H1 (cell line): Measurements from ENCODE around the gene IGFALS. TPM values are rescaled to one million over a fixed set of nuclear protein-coding genes. Genes with fewer than 3 reads are reported as not detected.

Experiments
- EGR1 ChIP-seq: IDR thresholded peaks from 2 replicates; pipeline ENCODE4 v1.6.1; 2011; ENCODE audit warnings: low read depth, low read length, borderline replicate concordance
- EZH2 ChIP-seq: fragments of 200-600 bp; sonication (generic); IDR thresholded peaks from 2 replicates; pipeline ENCODE4 v1.7.1; 2012; ENCODE audit warnings: low read depth, mild to moderate bottlenecking, moderate library complexity, low read length, inconsistent platforms; ENCODE audit not compliant: severe bottlenecking
- JUND ChIP-seq: IDR thresholded peaks from 2 replicates; pipeline ENCODE4 v1.6.1; 2011; ENCODE audit warnings: mild to moderate bottlenecking, improper control_type of control experiment, low read length
- ZNF274 ChIP-seq: IDR thresholded peaks from 2 replicates; pipeline ENCODE4 v1.7.0; 2012; ENCODE audit warnings: low read length, borderline replicate concordance; ENCODE audit errors: extremely low read depth
- polyA plus RNA-seq, 7 experiments: library from polyadenylated mRNA; depleted of rRNA in 3 of 7; stranded (reverse) in 5 of 7; unstranded in 2 of 7; fragments of >200 nt in 5 of 7; fragments of 200-250 nt in 2 of 7; gene quantifications; 1 replicate in 5 of 7; 2 replicates in 1 of 7; 4 replicates in 1 of 7; pipeline versions ENCODE4 v1.2.1 to v1.2.3, GENCODE V29; 2011 to 2013; ENCODE audit warnings: missing spikeins in 2 of 7, mixed read lengths in 2 of 7
- total RNA-seq: library from RNA; stranded (reverse); fragmentation: NEBNext Ultra II Directional; extraction: Animal tissue kit (Norgen Biotek cat#: 25700); gene quantifications from 2 replicates; pipeline ENCODE4 v1.2.1, GENCODE V29; 2021
- TF ChIP-seq, protein P1 (sequence below): IDR thresholded peaks from 2 replicates; pipeline ENCODE4 v1.6.1; 2011; ENCODE audit warnings: low read length, improper control_type of control experiment

Gene IGFALS
- total and polyA plus RNA-seq, 2 of the 8 experiments (the other 6 are each of a cell fraction or from before 2014, with no cell fraction given) = not detected

DNA sequence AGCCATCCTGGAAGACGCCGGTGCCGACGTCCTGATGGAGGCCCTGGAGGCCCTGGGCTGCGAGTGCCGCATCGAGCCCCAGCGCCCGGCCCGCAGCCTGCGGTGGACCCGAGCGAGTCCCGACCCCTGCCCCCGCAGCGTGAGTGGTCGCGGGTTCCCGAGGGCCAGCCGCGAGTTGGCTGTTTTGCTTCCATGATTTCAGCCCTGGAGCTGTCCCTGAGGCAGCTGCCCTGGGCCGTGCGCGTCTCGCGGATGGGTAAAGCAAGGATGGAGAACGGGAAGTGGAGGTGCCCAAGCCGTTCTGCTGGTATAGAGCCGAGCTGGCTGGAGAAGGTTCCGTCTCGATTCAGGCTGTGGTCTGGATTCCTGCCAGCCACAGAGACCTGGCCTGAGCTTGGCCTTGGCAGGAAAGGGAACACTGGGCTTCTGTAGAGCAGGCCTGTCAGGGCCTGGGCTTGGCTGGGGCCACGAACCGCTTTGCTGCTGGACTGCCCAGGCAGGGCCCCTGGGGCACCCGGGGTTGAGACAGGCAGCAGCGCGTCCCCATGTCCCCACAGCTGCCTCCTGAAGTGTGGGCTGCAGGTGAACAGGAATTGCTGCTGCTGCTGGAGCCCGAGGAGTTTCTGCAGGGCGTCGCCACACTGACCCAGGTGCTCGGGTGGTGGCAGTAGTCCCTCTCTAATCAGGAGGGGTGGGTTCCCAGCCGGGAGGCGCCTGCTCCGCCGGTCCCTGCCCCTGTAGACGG lies 19.6 kb downstream of the IGFALS start (continued):
- TF ChIP-seq, protein P1, sequence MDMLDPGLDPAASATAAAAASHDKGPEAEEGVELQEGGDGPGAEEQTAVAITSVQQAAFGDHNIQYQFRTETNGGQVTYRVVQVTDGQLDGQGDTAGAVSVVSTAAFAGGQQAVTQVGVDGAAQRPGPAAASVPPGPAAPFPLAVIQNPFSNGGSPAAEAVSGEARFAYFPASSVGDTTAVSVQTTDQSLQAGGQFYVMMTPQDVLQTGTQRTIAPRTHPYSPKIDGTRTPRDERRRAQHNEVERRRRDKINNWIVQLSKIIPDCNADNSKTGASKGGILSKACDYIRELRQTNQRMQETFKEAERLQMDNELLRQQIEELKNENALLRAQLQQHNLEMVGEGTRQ = no peak
- TF ChIP-seq EZH2 = no peak
- TF ChIP-seq ZNF274 = no peak
- TF ChIP-seq JUND = no peak
- no peak for TF ChIP-seq EGR1
